Measurements from ENCODE around the gene CLK3.
"Not testable (repeated sequence)": the region's sequence is repeated elsewhere in the genome, so short reads cannot be mapped to it uniquely, and the experiment has no call there.

Gene CLK3

GRCh38 chr15:74624020-74624602 is 8.5 kb downstream of the CLK3 start:
- ATAC-seq (no peak), DNase-seq (ENCODE audit: low spot score in 2 of 2) (no peak)
- Mint-ChIP-seq H3K4me3 (no peak overlapping the region), H3K27ac (peak overlapping the region; percentile 81), H3K4me1 (peaks cover 36% of the 10 kb centered on the region), H3K9me3 (no peaks in the 10 kb centered on the region), H3K36me3 (peaks cover 100% of the 10 kb centered on the region)

DNA sequence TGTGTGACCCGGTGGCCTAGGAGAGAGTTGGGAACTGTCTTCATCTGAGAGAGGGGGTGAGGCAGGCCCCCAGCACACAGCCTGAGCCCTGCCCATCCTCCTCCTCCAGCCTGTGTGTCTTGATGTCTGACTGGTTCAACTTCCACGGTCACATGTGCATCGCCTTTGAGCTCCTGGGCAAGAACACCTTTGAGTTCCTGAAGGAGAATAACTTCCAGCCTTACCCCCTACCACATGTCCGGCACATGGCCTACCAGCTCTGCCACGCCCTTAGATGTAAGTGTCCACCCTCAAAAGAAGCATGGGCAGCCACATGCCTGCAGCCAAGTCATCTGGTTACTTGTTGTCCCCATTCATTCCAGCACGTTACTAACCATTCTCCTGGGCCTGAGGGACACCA is 10.1 kb downstream of the CLK3 start:
- no peaks in the 10 kb centered on the region for H3K9me3 Mint-ChIP-seq
- peaks cover 100% of the 10 kb centered on the region for H3K36me3 Mint-ChIP-seq
- H3K27ac Mint-ChIP-seq: peak overlapping the region; percentile 71
- no peak for ATAC-seq
- H3K4me3 Mint-ChIP-seq: no peak overlapping the region
- H3K4me1 Mint-ChIP-seq: peaks cover 20% of the 10 kb centered on the region
- no peak for DNase-seq (ENCODE audit: low spot score in 2 of 2)

DNA sequence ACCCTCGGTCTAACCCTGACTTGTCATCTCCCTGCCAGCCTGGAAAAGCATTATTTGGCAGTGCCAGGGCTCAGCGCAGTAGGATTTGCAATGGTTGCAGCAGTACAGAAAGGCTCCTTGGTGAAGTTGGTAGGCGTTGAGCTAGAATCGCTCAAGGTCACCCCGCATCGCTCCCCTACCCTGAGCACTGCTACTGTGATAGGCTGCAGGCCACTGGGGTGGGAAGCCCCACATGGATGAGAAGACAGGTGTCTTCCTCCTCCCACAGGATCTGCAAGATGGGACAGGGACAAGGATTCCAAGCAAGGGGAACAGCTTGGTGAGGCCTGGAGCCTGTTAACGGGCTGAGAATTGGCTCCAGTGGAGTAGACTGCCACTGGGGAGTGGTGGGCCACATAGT is 10.7 kb downstream of the CLK3 start:
- no peak overlapping the region for H3K4me3 Mint-ChIP-seq
- peaks cover 14% of the 10 kb centered on the region for H3K4me1 Mint-ChIP-seq
- H3K27ac Mint-ChIP-seq: peak overlapping the region; percentile 71
- ATAC-seq (no peak), DNase-seq (ENCODE audit: low spot score in 2 of 2) (no peak)
- H3K9me3 Mint-ChIP-seq: no peaks in the 10 kb centered on the region
- H3K36me3 Mint-ChIP-seq: peaks cover 100% of the 10 kb centered on the region

DNA sequence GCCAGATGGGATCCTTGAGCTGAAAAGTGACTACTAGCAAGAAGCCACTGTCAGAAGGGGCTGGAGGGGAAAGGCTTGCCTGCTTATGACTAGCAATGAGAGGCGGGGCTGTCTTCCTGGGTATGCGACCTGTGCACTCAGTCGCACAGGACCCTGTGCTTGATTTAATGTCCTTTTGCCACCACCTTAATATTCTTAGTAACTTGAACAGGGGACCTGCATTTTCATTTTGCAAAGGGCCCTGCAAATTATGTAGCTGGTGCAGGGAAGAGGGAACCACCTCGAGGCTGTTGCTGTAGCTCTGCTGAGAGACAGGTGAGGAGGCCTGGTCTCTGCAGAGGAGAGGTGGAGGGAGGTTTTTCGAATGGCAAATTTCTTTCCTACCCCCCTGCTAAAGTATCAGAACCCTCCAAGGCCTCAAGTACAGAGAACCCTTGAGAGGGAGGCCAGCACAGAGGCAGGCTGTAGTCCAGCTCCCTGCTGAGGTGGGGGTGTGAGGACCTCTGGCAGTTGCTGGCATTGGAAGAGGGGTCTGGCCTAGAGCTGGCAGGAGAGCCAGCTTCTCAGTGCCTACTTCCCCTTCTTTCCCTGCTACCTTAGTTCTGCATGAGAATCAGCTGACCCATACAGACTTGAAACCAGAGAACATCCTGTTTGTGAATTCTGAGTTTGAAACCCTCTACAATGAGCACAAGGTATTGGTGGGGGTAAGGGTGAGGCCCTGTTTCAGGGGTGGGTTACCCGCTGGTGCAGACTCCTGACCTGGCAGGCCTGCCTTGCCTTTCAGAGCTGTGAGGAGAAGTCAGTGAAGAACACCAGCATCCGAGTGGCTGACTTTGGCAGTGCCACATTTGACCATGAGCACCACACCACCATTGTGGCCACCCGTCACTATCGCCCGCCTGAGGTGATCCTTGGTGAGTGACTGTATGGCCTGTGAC is 11.4 kb downstream of the CLK3 start:
- no peak for DNase-seq (ENCODE audit: low spot score in 2 of 2)
- Mint-ChIP-seq H3K36me3 (peaks cover 98% of the 10 kb centered on the region), H3K27ac (peak overlapping the region; percentile 71), H3K4me1 (peaks cover 7% of the 10 kb centered on the region), H3K9me3 (no peaks in the 10 kb centered on the region), H3K4me3 (no peak overlapping the region)
- ATAC-seq: no peak

- Mint-ChIP-seq H3K4me1 (no peaks in the 10 kb centered on the region), H3K36me3 (peaks cover 97% of the 10 kb centered on the region), H3K9me3 (no peaks in the 10 kb centered on the region), H3K4me3 (no peak overlapping the region), H3K27ac (peak overlapping the region; percentile 71)
- ATAC-seq (no peak), DNase-seq (ENCODE audit: low spot score in 2 of 2) (no peak)
These were observed 12.1 kb downstream of the CLK3 start for GRCh38 chr15:74627766-74628165.

DNA sequence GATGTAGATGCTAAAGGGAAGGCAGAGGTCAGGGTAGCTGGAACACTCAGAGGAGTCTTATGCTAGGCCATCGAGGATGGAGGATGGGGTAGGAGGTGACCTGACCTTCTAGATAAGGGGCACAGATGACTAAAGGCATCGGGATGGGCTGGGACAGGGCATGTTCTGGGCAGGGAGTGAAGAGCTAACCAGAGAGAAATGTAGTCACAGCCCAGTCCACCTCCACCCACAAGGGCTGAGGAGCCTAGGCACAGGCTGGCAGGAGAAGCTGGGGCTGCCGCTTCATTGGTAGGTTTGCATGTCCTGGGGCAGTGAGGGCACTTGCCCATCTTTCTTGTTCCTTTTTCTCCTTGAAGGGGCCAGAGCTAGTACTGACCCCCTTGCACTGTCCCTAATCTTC is 12.6 kb downstream of the CLK3 start:
- DNase-seq (ENCODE audit: low spot score in 2 of 2) (no peak), ATAC-seq (no peak)
- no peaks in the 10 kb centered on the region for H3K4me1 Mint-ChIP-seq
- H3K9me3 Mint-ChIP-seq: no peaks in the 10 kb centered on the region
- H3K36me3 Mint-ChIP-seq: peaks cover 92% of the 10 kb centered on the region
- no peak overlapping the region for H3K4me3 Mint-ChIP-seq
- peak overlapping the region; percentile 73 for H3K27ac Mint-ChIP-seq

- Mint-ChIP-seq H3K4me1 (no peaks in the 10 kb centered on the region), H3K27ac (peak overlapping the region; percentile 73), H3K36me3 (peaks cover 85% of the 10 kb centered on the region), H3K4me3 (no peak overlapping the region), H3K9me3 (no peaks in the 10 kb centered on the region)
- DNase-seq (ENCODE audit: low spot score in 2 of 2): no peak
- ATAC-seq: no peak
These were observed 13.3 kb downstream of the CLK3 start for GRCh38 chr15:74628949-74629348.

- not testable (repeated sequence) for ATAC-seq; H3K4me1 Mint-ChIP-seq; H3K9me3 Mint-ChIP-seq; H3K4me3 Mint-ChIP-seq; DNase-seq (ENCODE audit: low spot score in 2 of 2)
- Mint-ChIP-seq H3K27ac (peak overlapping the region; percentile 73), H3K36me3 (peaks cover 84% of the 10 kb centered on the region)
These were observed 14.1 kb downstream of the CLK3 start for GRCh38 chr15:74629696-74630095.

DNA sequence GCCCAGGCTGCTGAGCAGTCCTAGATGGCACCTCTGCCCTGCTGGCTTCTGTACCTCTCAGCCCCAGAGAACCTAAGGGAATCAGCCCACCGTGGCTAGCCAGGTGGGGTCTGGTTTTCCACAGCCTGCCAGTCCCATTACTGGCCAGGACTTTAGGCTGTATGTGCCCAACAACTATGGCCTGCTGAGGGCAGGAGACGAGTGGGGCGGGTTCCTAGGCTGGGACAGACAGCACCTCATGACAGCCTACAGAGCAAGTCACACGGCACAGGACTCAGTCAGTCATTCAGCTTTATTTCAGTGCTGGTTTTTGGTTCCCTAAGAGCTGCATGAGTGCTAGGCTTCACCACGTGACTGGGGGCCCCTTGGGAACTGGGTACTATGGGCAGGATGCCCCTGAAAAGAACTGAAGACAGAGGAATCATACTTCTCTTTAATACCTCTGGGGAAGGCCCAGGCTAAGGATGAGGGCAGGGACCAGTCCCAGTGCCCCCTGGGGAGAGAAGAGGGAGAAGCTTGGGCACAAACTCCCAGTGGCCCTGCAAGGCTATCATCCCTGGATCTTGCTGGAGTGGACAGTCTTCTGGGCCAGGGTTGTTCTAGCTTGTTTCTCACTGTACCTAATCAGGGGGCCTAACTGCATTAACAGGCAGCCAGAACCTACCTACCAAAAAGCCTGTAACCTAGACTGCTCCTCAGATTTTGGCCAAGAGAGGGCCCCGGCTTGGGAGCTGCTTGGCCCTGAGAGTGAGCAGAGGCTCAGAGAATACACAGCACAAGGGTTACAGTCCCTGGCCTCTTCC is 14.8 kb downstream of the CLK3 start:
- Mint-ChIP-seq H3K36me3 (peaks cover 84% of the 10 kb centered on the region), H3K4me3 (no peak overlapping the region), H3K27ac (peak overlapping the region; percentile 65), H3K4me1 (no peaks in the 10 kb centered on the region), H3K9me3 (no peaks in the 10 kb centered on the region)
- ATAC-seq (no peak), DNase-seq (ENCODE audit: low spot score in 2 of 2) (no peak)

GRCh38 chr15:74631087-74631385 is 15.4 kb downstream of the CLK3 start:
- no peaks in the 10 kb centered on the region for H3K4me1 Mint-ChIP-seq
- H3K4me3 Mint-ChIP-seq: no peak overlapping the region
- no peak for ATAC-seq
- H3K27ac Mint-ChIP-seq: peak overlapping the region; percentile 65
- DNase-seq (ENCODE audit: low spot score in 2 of 2): no peak
- no peaks in the 10 kb centered on the region for H3K9me3 Mint-ChIP-seq
- peaks cover 84% of the 10 kb centered on the region for H3K36me3 Mint-ChIP-seq

DNA sequence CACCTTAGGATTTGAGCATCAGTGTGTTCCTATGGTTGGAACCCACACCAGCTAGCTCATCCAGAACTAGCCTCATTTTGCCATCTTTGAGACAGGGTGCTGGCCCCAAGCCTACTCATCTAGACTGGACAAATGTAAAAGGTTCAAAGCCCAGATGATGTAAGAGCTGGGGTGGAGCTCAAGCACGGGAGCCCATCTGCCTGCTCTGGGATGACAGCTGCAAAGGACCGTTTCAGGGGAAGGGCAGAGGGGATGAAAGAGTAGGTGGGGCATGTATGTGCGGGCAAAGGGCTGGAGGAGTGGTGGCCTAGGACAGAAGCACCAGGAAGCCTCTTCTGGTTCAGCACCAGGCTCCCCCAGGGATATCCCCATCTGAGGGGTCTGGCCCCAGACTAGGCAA is 15.8 kb downstream of the CLK3 start:
- no peaks in the 10 kb centered on the region for H3K9me3 Mint-ChIP-seq
- no peak for ATAC-seq
- peaks cover 84% of the 10 kb centered on the region for H3K36me3 Mint-ChIP-seq
- no peak overlapping the region for H3K4me3 Mint-ChIP-seq
- no peaks in the 10 kb centered on the region for H3K4me1 Mint-ChIP-seq
- peak overlapping the region; percentile 65 for H3K27ac Mint-ChIP-seq
- DNase-seq (ENCODE audit: low spot score in 2 of 2): no peak

GRCh38 chr15:74631935-74632560 is 16.4 kb downstream of the CLK3 start:
- peaks cover 84% of the 10 kb centered on the region for H3K36me3 Mint-ChIP-seq
- peak; percentile 48 to 80 for DNase-seq (ENCODE audit: low spot score in 2 of 2)
- H3K27ac Mint-ChIP-seq: peak overlapping the region; percentile 57
- no peak overlapping the region for H3K4me3 Mint-ChIP-seq
- H3K9me3 Mint-ChIP-seq: no peaks in the 10 kb centered on the region
- ATAC-seq: peak; percentile 68
- no peaks in the 10 kb centered on the region for H3K4me1 Mint-ChIP-seq

DNA sequence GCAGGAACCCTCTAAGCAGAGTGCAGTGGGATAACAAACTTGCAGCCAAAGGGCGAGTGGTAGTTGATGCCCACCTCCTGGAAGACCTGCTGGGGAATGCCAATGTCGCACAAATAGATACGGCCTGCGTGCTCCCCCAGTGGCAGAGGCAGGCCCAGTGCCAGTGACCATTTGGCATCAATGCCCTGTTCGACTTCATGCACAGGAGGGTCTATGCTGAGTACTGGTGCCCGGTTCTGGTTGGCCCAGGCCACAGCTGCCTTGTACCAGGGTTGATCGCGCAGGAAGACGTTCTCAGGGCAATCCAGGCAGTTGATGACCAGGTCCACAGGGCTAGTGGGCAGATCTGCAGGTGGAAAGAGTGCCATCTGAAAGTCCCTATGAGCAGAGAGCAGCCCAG is 17.0 kb downstream of the CLK3 start:
- no peak for DNase-seq (ENCODE audit: low spot score in 2 of 2)
- Mint-ChIP-seq H3K27ac (peak overlapping the region; percentile 57), H3K9me3 (no peaks in the 10 kb centered on the region), H3K36me3 (peaks cover 84% of the 10 kb centered on the region), H3K4me1 (no peaks in the 10 kb centered on the region), H3K4me3 (no peak overlapping the region)
- ATAC-seq: no peak

DNA sequence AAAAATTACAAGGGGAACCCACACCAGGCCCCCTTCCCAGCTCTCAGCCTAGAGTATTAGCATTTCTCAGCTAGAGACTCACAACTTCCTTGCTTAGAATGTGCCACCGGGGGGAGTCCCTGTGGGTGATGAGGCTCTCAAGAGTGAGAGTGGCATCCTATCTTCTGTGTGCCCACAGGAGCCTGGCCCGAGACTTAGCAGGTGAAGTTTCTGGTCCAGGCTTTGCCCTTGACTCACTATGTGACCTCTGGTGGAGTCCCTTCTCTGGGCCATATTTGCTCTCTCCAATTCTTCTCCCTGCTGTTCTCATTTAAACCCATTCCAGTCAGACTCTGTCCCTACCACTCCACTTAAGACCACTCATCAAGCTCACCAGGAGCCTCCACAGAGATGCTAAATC is 18.1 kb downstream of the CLK3 start:
- Mint-ChIP-seq H3K4me3 (no peak overlapping the region), H3K27ac (peak overlapping the region; percentile 38), H3K36me3 (peaks cover 84% of the 10 kb centered on the region), H3K4me1 (peaks cover 3% of the 10 kb centered on the region), H3K9me3 (no peaks in the 10 kb centered on the region)
- DNase-seq (ENCODE audit: low spot score in 2 of 2) (no peak), ATAC-seq (no peak)

- Mint-ChIP-seq H3K4me3 (no peak overlapping the region), H3K27ac (peak overlapping the region; percentile 38), H3K9me3 (no peaks in the 10 kb centered on the region), H3K4me1 (peaks cover 4% of the 10 kb centered on the region), H3K36me3 (peaks cover 84% of the 10 kb centered on the region)
- peak; percentile 63 to 82 for DNase-seq (ENCODE audit: low spot score in 2 of 2)
- ATAC-seq: peak; percentile 85
These were observed 19.6 kb downstream of the CLK3 start for GRCh38 chr15:74635228-74635627.
